ENCODE data around the gene ATXN10. TPM values are rescaled to one million over a fixed set of nuclear protein-coding genes. Genes with fewer than 3 reads are reported as not detected.

Gene ATXN10
- total and polyA plus RNA-seq, 10 of the 15 experiments (the other 5 are each of a cell fraction or from before 2014, with no cell fraction given) = 29.2 to 249 (median 146) TPM

GRCh38 chr22:45758603-45759002 is 87.0 kb downstream of the ATXN10 start:
- in situ Hi-C loops (cut with MboI) = no loop called here

More at GRCh38 chr22:45758603-45759002, 87.0 kb downstream of the ATXN10 start:
- no peak for DNase-seq (ENCODE audit: low read depth, low spot score)
- no peak for ATAC-seq
- ChIA-PET RAD21 (ENCODE audit: unreplicated experiment) (no interaction called here), SMC1A (ENCODE audit: uncharacterized antibody, unreplicated experiment) (no interaction called here), CTCF (no interaction called here), POLR2A (no interaction called here)
- H3K36me3 ChIP-seq (ENCODE audit: control insufficient read depth in 2 of 2, insufficient read depth in 2 of 2, low read length in 1 of 2) = peaks cover 12 to 15% of the 10 kb centered on the region in 2 experiments
- H3K27ac ChIP-seq (ENCODE audit: control insufficient read depth, insufficient read depth) = no peak overlapping the region
- no peak overlapping the region for H3K4me3 ChIP-seq
- no peaks in the 10 kb centered on the region for H3K27me3 ChIP-seq (replicated peaks in 1 of 2; ENCODE audit: control insufficient read depth in 2 of 2, insufficient read depth in 2 of 2, low read length in 1 of 2)
- H3K4me1 ChIP-seq (ENCODE audit: control insufficient read depth, insufficient read depth, low read length) = peaks cover 3% of the 10 kb centered on the region; the same call in 1 of the 2 replicates
- intact Hi-C loops (cut with micrococcal nuclease; ENCODE audit: unreplicated experiment) = no loop called here
- no TSS peak for BruUV-seq (replicated peaks)
- H2AFZ ChIP-seq (ENCODE audit: control insufficient read depth, low read depth, low read length) = no peak overlapping the region
- H4K20me1 ChIP-seq (ENCODE audit: control insufficient read depth, insufficient read depth) = no peaks in the 10 kb centered on the region; the same call in 1 of the 2 replicates
- H3K9ac ChIP-seq (ENCODE audit: control insufficient read depth, insufficient read depth, low read length) = no peak overlapping the region
- no peak for FAIRE-seq
- H3K79me2 ChIP-seq (ENCODE audit: control insufficient read depth, insufficient read depth, low read length) = no peaks in the 10 kb centered on the region
- no peak overlapping the region for H3K4me2 ChIP-seq (ENCODE audit: control insufficient read depth, insufficient read depth)
- TF ChIP-seq IKZF2 (IDR thresholded peaks at IDR 0.05) (no peak), ZZZ3 (IDR thresholded peaks at IDR 0.05; ENCODE audit: control insufficient read depth, insufficient read length, low read depth) (no peak), EP300 (IDR thresholded peaks at IDR 0.05; ENCODE audit: borderline replicate concordance in 1 of 2, control insufficient read depth in 1 of 2, low read depth in 2 of 2, low read length in 2 of 2) (no peak), SMAD5 (IDR thresholded peaks at IDR 0.05; ENCODE audit: low read depth) (no peak), NFIC (IDR thresholded peaks at IDR 0.05; ENCODE audit: low read depth, low read length) (no peak), EGR1 (IDR thresholded peaks at IDR 0.05; ENCODE audit: borderline replicate concordance in 1 of 2, low read depth in 2 of 2, low read length in 2 of 2) (no peak), PAX5 (IDR thresholded peaks at IDR 0.05; ENCODE audit: borderline replicate concordance, low read depth, low read length) (no peak), SREBF2 (IDR thresholded peaks at IDR 0.05; ENCODE audit: low read length) (no peak), SKIL (IDR thresholded peaks at IDR 0.05; ENCODE audit: low read depth, poor library complexity, severe bottlenecking) (no peak), BRCA1 (IDR thresholded peaks at IDR 0.05; ENCODE audit: low read depth, low read length) (no peak), SMC3 (IDR thresholded peaks at IDR 0.05; ENCODE audit: borderline replicate concordance, low read length) (no peak)
- over 99% methylated on average over 7 of the region's 7 CpGs for WGBS (ENCODE audit: insufficient coverage, insufficient replicate concordance, low lambda C conversion rate, missing lambda C conversion rate)
- no peaks in the 10 kb centered on the region for H3K9me3 ChIP-seq (replicated peaks; ENCODE audit: control insufficient read depth, insufficient read depth, low read length)

Data from GM12878 (cell line).